ENCODE measurements around the gene ICA1.
"Not testable (repeated sequence)": the region's sequence is repeated elsewhere in the genome, so short reads cannot be mapped to it uniquely, and the experiment has no call there.

- not testable (repeated sequence) for TF ChIP-seq JUNB (IDR thresholded peaks at IDR 0.05); BHLHE40 (IDR thresholded peaks at IDR 0.05; ENCODE audit: low read depth, low read length); EP300 (IDR thresholded peaks at IDR 0.05); POLR2A (IDR thresholded peaks at IDR 0.05; ENCODE audit: low read length)
- TF ChIP-seq, protein P1, sequence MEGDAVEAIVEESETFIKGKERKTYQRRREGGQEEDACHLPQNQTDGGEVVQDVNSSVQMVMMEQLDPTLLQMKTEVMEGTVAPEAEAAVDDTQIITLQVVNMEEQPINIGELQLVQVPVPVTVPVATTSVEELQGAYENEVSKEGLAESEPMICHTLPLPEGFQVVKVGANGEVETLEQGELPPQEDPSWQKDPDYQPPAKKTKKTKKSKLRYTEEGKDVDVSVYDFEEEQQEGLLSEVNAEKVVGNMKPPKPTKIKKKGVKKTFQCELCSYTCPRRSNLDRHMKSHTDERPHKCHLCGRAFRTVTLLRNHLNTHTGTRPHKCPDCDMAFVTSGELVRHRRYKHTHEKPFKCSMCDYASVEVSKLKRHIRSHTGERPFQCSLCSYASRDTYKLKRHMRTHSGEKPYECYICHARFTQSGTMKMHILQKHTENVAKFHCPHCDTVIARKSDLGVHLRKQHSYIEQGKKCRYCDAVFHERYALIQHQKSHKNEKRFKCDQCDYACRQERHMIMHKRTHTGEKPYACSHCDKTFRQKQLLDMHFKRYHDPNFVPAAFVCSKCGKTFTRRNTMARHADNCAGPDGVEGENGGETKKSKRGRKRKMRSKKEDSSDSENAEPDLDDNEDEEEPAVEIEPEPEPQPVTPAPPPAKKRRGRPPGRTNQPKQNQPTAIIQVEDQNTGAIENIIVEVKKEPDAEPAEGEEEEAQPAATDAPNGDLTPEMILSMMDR (IDR thresholded peaks at IDR 0.05): not testable (repeated sequence)
Observed at GRCh38 chr7:8245032-8245431, 16.9 kb downstream of the ICA1 start.
